H1 (cell line): ENCODE data around the gene ZSWIM4. TPM values are rescaled to one million over a fixed set of nuclear protein-coding genes. Genes with fewer than 3 reads are reported as not detected.
A peak's percentile ranks its signal among the peaks of the same experiment; 100 is the strongest.

Experiments
- CTCF ChIA-PET: fragments of 300-600 bp; sonication (Branson Sonifier 250); formaldehyde crosslinking; loops from one replicate; lab custom pipeline; 2021; ENCODE audit not compliant: partially characterized antibody; lab: Charles Lee
- POLR2A ChIA-PET: fragments of 300-600 bp; sonication (Branson Sonifier 250); formaldehyde crosslinking; loops from one replicate; lab custom pipeline; 2021; ENCODE audit warnings: inconsistent platforms; ENCODE audit not compliant: partially characterized antibody; lab: Charles Lee
- DNase-seq, 2 experiments: peaks; one replicate each; pipeline versions ENCODE4 v3.0.0 to v3.0.0-alpha.2; 2010 to 2022; ENCODE audit warnings: low spot score in 2 of 2, low read depth in 1 of 2, mixed read lengths in 1 of 2
- FAIRE-seq: peaks from 2 replicates; lab custom pipeline; 2011; peaks lifted over from hg19 to GRCh38; lab: Jason Lieb, UNC
- H2AFZ ChIP-seq: 2 replicates; pipeline ENCODE4 v1.8.1; 2012; ENCODE audit warnings: low read length, inconsistent platforms
- H2AK5ac ChIP-seq: 2 replicates; pipeline ENCODE4 v1.6.1; 2013; ENCODE audit warnings: low read depth, low read length
- H2BK120ac ChIP-seq: replicated peaks from 2 replicates; pipeline ENCODE3; 2013; ENCODE audit warnings: low read depth, low read length, inconsistent platforms
- H2BK12ac ChIP-seq: 2 replicates; pipeline ENCODE4 v1.6.1; 2013; ENCODE audit warnings: low read depth, low read length
- H2BK15ac ChIP-seq: 2 replicates; pipeline ENCODE4 v1.6.1; 2013; ENCODE audit warnings: low read length
- H2BK20ac ChIP-seq: 2 replicates; pipeline ENCODE4 v1.6.1; 2013; ENCODE audit warnings: low read length
- H2BK5ac ChIP-seq: 2 replicates; pipeline ENCODE4 v1.6.1; 2013; ENCODE audit warnings: low read depth, low read length
- H3K14ac ChIP-seq: 2 replicates; pipeline ENCODE4 v1.6.1; 2013; ENCODE audit warnings: inconsistent platforms; ENCODE audit not compliant: insufficient read length
- H3K18ac ChIP-seq: 2 replicates; pipeline ENCODE4 v1.6.1; 2013; ENCODE audit warnings: low read length; ENCODE audit errors: extremely low read depth
- H3K23ac ChIP-seq: 2 replicates; pipeline ENCODE4 v1.6.1; 2013; ENCODE audit warnings: inconsistent platforms; ENCODE audit not compliant: insufficient read length
- H3K23me2 ChIP-seq: 2 replicates; pipeline ENCODE4 v1.6.1; 2013; ENCODE audit warnings: low read depth, low read length
- H3K27ac ChIP-seq: 2 replicates; pipeline ENCODE4 v1.6.1; 2011; ENCODE audit warnings: low read depth, low read length, inconsistent platforms
- H3K27me3 ChIP-seq, 4 experiments: replicated peaks in 1 of 4; 1 replicate in 1 of 4; 2 replicates in 3 of 4; pipeline versions ENCODE4 v1.6.1 to v1.8.1; 2011 to 2013; ENCODE audit warnings: low read length in 3 of 4, mild to moderate bottlenecking in 3 of 4, inconsistent platforms in 2 of 4, mixed read lengths in 2 of 4, moderate library complexity in 1 of 4; ENCODE audit not compliant: control insufficient read depth in 3 of 4, insufficient read depth in 3 of 4; ENCODE audit errors: extremely low read depth in 1 of 4
- H3K36me3 ChIP-seq, 4 experiments: 2 replicates each; pipeline versions ENCODE4 v1.6.1 to v1.8.1; 2011 to 2013; ENCODE audit warnings: mild to moderate bottlenecking in 4 of 4, low read length in 3 of 4, moderate library complexity in 2 of 4, control low read depth in 1 of 4, inconsistent platforms in 1 of 4; ENCODE audit not compliant: insufficient read depth in 4 of 4, control insufficient read depth in 2 of 4
- H3K4ac ChIP-seq: replicated peaks from 2 replicates; pipeline ENCODE3; 2013; ENCODE audit warnings: low read length, low read depth, mixed read lengths, inconsistent platforms; ENCODE audit not compliant: insufficient read length
- H3K4me1 ChIP-seq, 4 experiments: replicated peaks in 1 of 4; 1 replicate in 1 of 4; 2 replicates in 3 of 4; pipeline versions ENCODE4 v1.6.1 to v1.8.1; 2011 to 2013; ENCODE audit warnings: low read length in 3 of 4, inconsistent platforms in 2 of 4, mixed read lengths in 1 of 4; ENCODE audit not compliant: insufficient read depth in 4 of 4, control insufficient read depth in 3 of 4
- H3K4me2 ChIP-seq, 2 experiments: 2 replicates each; pipeline versions ENCODE4 v1.6.1 to v1.8.1; 2011 to 2013; ENCODE audit warnings: low read depth in 2 of 2, low read length in 2 of 2, control low read depth in 1 of 2, inconsistent platforms in 1 of 2, mild to moderate bottlenecking in 1 of 2; ENCODE audit not compliant: insufficient read depth in 1 of 2
- H3K4me3 ChIP-seq, 4 experiments: fragments of 200-600, 300-600 bp in 1 of 4; sonication (generic), shearing (Covaris generic), sonication (Bioruptor Twin) in 1 of 4; 2 replicates each; pipeline versions ENCODE4 v1.5.1 to v1.8.1; 2011 to 2016; ENCODE audit warnings: low read length in 4 of 4, low read depth in 3 of 4, control low read depth in 2 of 4, inconsistent platforms in 2 of 4, mild to moderate bottlenecking in 2 of 4, mixed read lengths in 1 of 4, moderate library complexity in 1 of 4; ENCODE audit not compliant: insufficient read depth in 2 of 4; ENCODE audit errors: extremely low read depth in 1 of 4
- H3K56ac ChIP-seq: replicated peaks from 2 replicates; pipeline ENCODE3; 2013; ENCODE audit warnings: low read depth, mild to moderate bottlenecking, mixed read lengths, low read length, inconsistent platforms; ENCODE audit not compliant: insufficient read length
- H3K79me1 ChIP-seq: 2 replicates; pipeline ENCODE4 v1.6.1; 2013; ENCODE audit warnings: low read depth, low read length, control low read depth
- H3K79me2 ChIP-seq, 2 experiments: 2 replicates each; pipeline versions ENCODE4 v1.6.1 to v1.8.1; 2012 to 2013; ENCODE audit warnings: low read length in 2 of 2, mild to moderate bottlenecking in 2 of 2, inconsistent platforms in 1 of 2; ENCODE audit not compliant: insufficient read depth in 2 of 2, control insufficient read depth in 1 of 2
- H3K9ac ChIP-seq, 4 experiments: replicated peaks in 1 of 4; 1 replicate in 1 of 4; 2 replicates in 3 of 4; pipeline versions ENCODE4 v1.6.1 to v1.8.1; 2011 to 2013; ENCODE audit warnings: low read depth in 3 of 4, low read length in 3 of 4, control low read depth in 2 of 4, mild to moderate bottlenecking in 2 of 4, moderate library complexity in 2 of 4, inconsistent platforms in 1 of 4; ENCODE audit errors: extremely low read depth in 1 of 4
- H3K9me3 ChIP-seq, 2 experiments: 2 replicates each; pipeline versions ENCODE4 v1.6.1 to v1.8.1; 2012 to 2013; ENCODE audit warnings: mild to moderate bottlenecking in 2 of 2, moderate library complexity in 2 of 2, control low read depth in 1 of 2, inconsistent platforms in 1 of 2, low read depth in 1 of 2, low read length in 1 of 2, mixed read lengths in 1 of 2; ENCODE audit not compliant: insufficient read depth in 2 of 2
- H4K20me1 ChIP-seq, 2 experiments: replicated peaks in 1 of 2; 2 replicates each; pipeline versions ENCODE3 to v1.8.1; 2011 to 2013; ENCODE audit warnings: inconsistent platforms in 2 of 2, low read length in 2 of 2, mild to moderate bottlenecking in 1 of 2; ENCODE audit not compliant: insufficient read depth in 2 of 2, control insufficient read depth in 1 of 2
- H4K5ac ChIP-seq: 2 replicates; pipeline ENCODE4 v1.6.1; 2013; ENCODE audit warnings: low read length, low read depth, mixed read lengths, inconsistent platforms; ENCODE audit not compliant: insufficient read length
- H4K8ac ChIP-seq: 2 replicates; pipeline ENCODE4 v1.8.0; 2013; ENCODE audit warnings: mild to moderate bottlenecking, moderate library complexity, low read length, inconsistent platforms; ENCODE audit not compliant: insufficient read depth; ENCODE audit errors: extremely low read depth
- H4K91ac ChIP-seq: replicated peaks from 2 replicates; pipeline ENCODE3; 2013; ENCODE audit warnings: low read length, mixed read lengths, inconsistent platforms; ENCODE audit not compliant: insufficient read length
- CBX8 ChIP-seq: fragments of 300-800, 300-1000 bp; sonication (generic); IDR thresholded peaks from 2 replicates; pipeline ENCODE4 v1.7.1; 2016; ENCODE audit warnings: low read depth, low read length, borderline replicate concordance
- CHD1 ChIP-seq: IDR thresholded peaks from 2 replicates; pipeline ENCODE4 v1.6.1; 2012; ENCODE audit warnings: low read depth, low read length, improper control_type of control experiment
- EZH2 ChIP-seq: fragments of 200-600 bp; sonication (generic); IDR thresholded peaks from 2 replicates; pipeline ENCODE4 v1.7.1; 2012; ENCODE audit warnings: low read depth, mild to moderate bottlenecking, moderate library complexity, low read length, inconsistent platforms; ENCODE audit not compliant: severe bottlenecking
- KDM4A ChIP-seq: IDR thresholded peaks from one replicate; pipeline ENCODE4 v1.7.1; 2012; ENCODE audit warnings: low read depth, mild to moderate bottlenecking, moderate library complexity, low read length, inconsistent platforms; ENCODE audit not compliant: severe bottlenecking
- NANOG ChIP-seq: IDR thresholded peaks from 2 replicates; pipeline ENCODE4 v1.6.1; 2011; ENCODE audit warnings: low read length, low read depth, mild to moderate bottlenecking, inconsistent platforms; ENCODE audit not compliant: insufficient read depth, poor library complexity, severe bottlenecking
- PHF8 ChIP-seq: fragments of 200-600 bp; sonication (generic); conservative IDR thresholded peaks from 2 replicates; pipeline ENCODE4 v1.7.1; 2012; ENCODE audit warnings: low read depth, mild to moderate bottlenecking, inconsistent platforms, low read length, moderate library complexity
- RAD21 ChIP-seq, 2 experiments: IDR thresholded peaks in 1 of 2; conservative IDR thresholded peaks in 1 of 2; 2 replicates each; pipeline ENCODE4 v1.6.1; 2011; ENCODE audit warnings: low read depth in 2 of 2, low read length in 2 of 2, improper control_type of control experiment in 1 of 2, inconsistent platforms in 1 of 2, mild to moderate bottlenecking in 1 of 2, moderate library complexity in 1 of 2
- SP1 ChIP-seq: IDR thresholded peaks from 2 replicates; pipeline ENCODE4 v1.6.1; 2011; ENCODE audit warnings: low read depth, low read length
- SP4 ChIP-seq: IDR thresholded peaks from 2 replicates; pipeline ENCODE4 v1.6.1; 2012; ENCODE audit warnings: low read length, inconsistent platforms
- USF2 ChIP-seq: IDR thresholded peaks from 2 replicates; pipeline ENCODE4 v1.6.1; 2011; ENCODE audit warnings: low read length, improper control_type of control experiment
- WGBS, 2 experiments: shearing (Covaris generic) in 1 of 2; methylation state at CpG; one replicate each; pipeline versions ENCODE4 v1.1.6 to v1.1.7; 2013 to 2015; ENCODE audit warnings: low lambda C conversion rate in 2 of 2, mixed read lengths in 2 of 2, inconsistent platforms in 1 of 2, low coverage in 1 of 2, missing lambda C conversion rate in 1 of 2; ENCODE audit not compliant: insufficient replicate concordance in 2 of 2, insufficient coverage in 1 of 2, insufficient read length in 1 of 2; ENCODE audit errors: extremely low coverage in 1 of 2, missing lambda C conversion rate in 1 of 2; 5-methylcytosine and 5-hydroxymethylcytosine counted together
- polyA plus RNA-seq, 7 experiments: library from polyadenylated mRNA; depleted of rRNA in 3 of 7; stranded (reverse) in 5 of 7; unstranded in 2 of 7; fragments of >200 nt in 5 of 7; fragments of 200-250 nt in 2 of 7; gene quantifications; 1 replicate in 5 of 7; 2 replicates in 1 of 7; 4 replicates in 1 of 7; pipeline versions ENCODE4 v1.2.1 to v1.2.3, GENCODE V29; 2011 to 2013; ENCODE audit warnings: missing spikeins in 2 of 7, mixed read lengths in 2 of 7
- total RNA-seq: library from RNA; stranded (reverse); fragmentation: NEBNext Ultra II Directional; extraction: Animal tissue kit (Norgen Biotek cat#: 25700); gene quantifications from 2 replicates; pipeline ENCODE4 v1.2.1, GENCODE V29; 2021

Gene ZSWIM4
- total and polyA plus RNA-seq, 2 of the 8 experiments (the other 6 are each of a cell fraction or from before 2014, with no cell fraction given) = 12.2 to 31.1 TPM

DNA sequence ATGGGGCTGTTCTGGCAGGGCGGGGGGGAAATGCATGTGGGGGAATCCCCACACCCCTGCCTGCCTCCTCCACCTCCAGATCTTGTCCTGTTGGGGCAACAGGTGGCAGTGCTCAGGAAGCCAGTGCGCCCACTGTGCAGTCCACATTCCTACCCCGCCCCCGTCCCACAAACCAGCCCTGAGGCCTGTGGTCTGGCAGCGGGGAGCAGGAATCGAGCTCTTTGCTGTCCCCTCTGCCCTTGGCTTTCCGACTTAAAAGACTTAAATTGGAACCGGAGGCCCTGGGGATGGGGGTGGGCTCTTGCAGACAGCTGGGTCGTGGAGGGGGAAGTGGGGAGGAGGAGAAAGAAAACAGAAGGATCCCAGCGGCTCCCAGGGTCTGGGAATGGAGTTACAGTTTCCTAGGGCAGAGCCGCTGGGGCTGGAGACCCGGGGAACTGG is 86.0 kb downstream of the ZSWIM4 start:
- Histone ChIP-seq H3K23ac (no peak overlapping the region), H3K4ac (no peak overlapping the region), H2AK5ac (no peak overlapping the region), H3K36me3 (no peaks in the 10 kb centered on the region), H2AFZ (no peak overlapping the region), H2BK20ac (peak overlapping the region; percentile 95; the same call in 1 of the 2 replicates), H3K27ac (peak overlapping the region; percentile 42; the same call in 1 of the 2 replicates), H3K23me2 (no peaks in the 10 kb centered on the region), H4K91ac (peak overlapping the region; percentile 97), H3K79me2 (no peaks in the 10 kb centered on the region), H2BK5ac (peak overlapping the region; percentile 71; the same call in 1 of the 2 replicates), H3K4me3 (peak overlapping the region in 1 of 4 experiments; percentile 48; a peak in 1 of 8 replicates), H3K9me3 (no peaks in the 10 kb centered on the region), H3K18ac (peak overlapping the region; percentile 93; the same call in 1 of the 2 replicates), H3K79me1 (no peaks in the 10 kb centered on the region), H4K5ac (peak overlapping the region; percentile 62), H4K8ac (peak overlapping the region; percentile 82), H2BK120ac (peak overlapping the region; percentile 98), H3K27me3 (peaks cover 0 to 14% (median 6%) of the 10 kb centered on the region in 4 experiments; a peak in 4 of 7 replicates), H3K56ac (no peak overlapping the region), H3K4me2 (peak overlapping the region; percentile 1 to 32; a peak in 1 of 4 replicates), H3K9ac (peak overlapping the region in 1 of 4 experiments; percentile 20; a peak in 1 of 7 replicates), H2BK15ac (peak overlapping the region; percentile 72; the same call in 1 of the 2 replicates), H3K4me1 (peaks cover 6 to 23% (median 16%) of the 10 kb centered on the region in 4 experiments), H4K20me1 (no peaks in the 10 kb centered on the region), H2BK12ac (peak overlapping the region; percentile 97), H3K14ac (no peak overlapping the region)
- FAIRE-seq (peak; percentile 42), DNase-seq (peak in 1 of 2 experiments; percentile 38)
- ChIA-PET CTCF (interaction anchor here (0.7 to 8.7 kb wide), 44 partner anchors 10 to 255 kb away, joined by 3 to 76 read pairs (median 4); partner anchors contain the start of genes ASF1B, BRME1, CC2D1A and DCAF15), POLR2A (interaction anchor here (0.9 to 3.3 kb wide), 17 partner anchors 12 to 192 kb away, joined by 3 to 13 read pairs (median 4); partner anchors contain the start of genes BRME1, C19orf53, CC2D1A and DCAF15)
- 26% methylated on average over 11 of the region's 12 CpGs; no CpG with 5 or more reads in 1 of the 2 experiments for WGBS, 2 experiments
- TF ChIP-seq RAD21 (IDR thresholded peaks at IDR 0.05 in 1 of 2, conservative IDR thresholded peaks at IDR 0.05 in 1 of 2; ENCODE audit: low read depth in 2 of 2, low read length in 2 of 2) = peak in 1 of 2 experiments; percentile 18; a peak in 1 of 4 replicates
- TF ChIP-seq SP1 = peak; percentile 58; the same call in 1 of the 2 replicates
- TF ChIP-seq SP4 = no peak
- TF ChIP-seq KDM4A = no peak
- TF ChIP-seq USF2 = no peak
- no peak for TF ChIP-seq EZH2
- TF ChIP-seq CBX8 = no peak
- TF ChIP-seq NANOG = peak; percentile 57
- no peak for TF ChIP-seq PHF8
- TF ChIP-seq CHD1 = no peak
